Stimulated activated naive CD8-positive, alpha-beta T cell treated with anti-CD3 and anti-CD28 coated beads, Interleukin-15, Interleukin-2, amounts not matched to agents 100 U/mL and 50 U/mL, for 24 hours (primary cell): ENCODE measurements around the gene POGZ.
"Not testable (repeated sequence)": the region's sequence is repeated elsewhere in the genome, so short reads cannot be mapped to it uniquely, and the experiment has no call there.

Experiments used
- ATAC-seq: fragments of 150-1000 bp; cut with Tn5 transposase; one replicate; pipeline ENCODE4 v1.10.0; 2021
- DNase-seq: peaks from one replicate; pipeline ENCODE4 v3.0.0; 2021

Gene POGZ

GRCh38 chr1:151419819-151420218 is 39.5 kb downstream of the POGZ start:
- DNase-seq, result no peak
- no peak for ATAC-seq

- ATAC-seq (no peak), DNase-seq (no peak)
Measured at GRCh38 chr1:151418081-151418480, 41.2 kb downstream of the POGZ start.

- DNase-seq, result no peak
- ATAC-seq, result no peak
Measured at GRCh38 chr1:151416231-151416630, 43.1 kb downstream of the POGZ start.

- no peak for DNase-seq
- ATAC-seq, result no peak
Measured at GRCh38 chr1:151411884-151412283, 47.4 kb downstream of the POGZ start.

GRCh38 chr1:151408891-151409290 is 50.4 kb downstream of the POGZ start:
- DNase-seq (no peak), ATAC-seq (no peak)

- ATAC-seq (no peak), DNase-seq (no peak)
Measured at GRCh38 chr1:151407304-151407703, 52.0 kb downstream of the POGZ start.

GRCh38 chr1:151406176-151406575 is 53.1 kb downstream of the POGZ start:
- DNase-seq (no peak), ATAC-seq (no peak)

- ATAC-seq (no peak), DNase-seq (no peak)
Measured at GRCh38 chr1:151405187-151405951, 53.9 kb downstream of the POGZ start.

- DNase-seq, result no peak
- ATAC-seq, result no peak
Measured at GRCh38 chr1:151403612-151404011, 55.7 kb downstream of the POGZ start.

- ATAC-seq, result no peak
- DNase-seq, result no peak
Measured at GRCh38 chr1:151402764-151403163, 56.5 kb downstream of the POGZ start.

- DNase-seq (no peak), ATAC-seq (no peak)
Measured at GRCh38 chr1:151401860-151402259, 57.4 kb downstream of the POGZ start.

- DNase-seq (no peak), ATAC-seq (no peak)
Measured at GRCh38 chr1:151401125-151401788, 58.0 kb downstream of the POGZ start.

- peak; percentile 84 for ATAC-seq
- DNase-seq, result peak; percentile 76
Measured at GRCh38 chr1:151399324-151400171, 59.7 kb downstream of the POGZ start, which contains the start of gene PSMB4. PSMB4 (plus strand) TSS chr1:151399573; CDS start chr1:151399588, 15 bp downstream.

GRCh38 chr1:151396265-151396664 is 63.0 kb downstream of the POGZ start:
- not testable (repeated sequence) for DNase-seq, ATAC-seq

GRCh38 chr1:151393583-151393982 is 65.7 kb downstream of the POGZ start:
- ATAC-seq, result no peak
- DNase-seq, result no peak

GRCh38 chr1:151391079-151391563 is 68.2 kb downstream of the POGZ start:
- DNase-seq, result no peak

GRCh38 chr1:151390221-151391078 is 68.8 kb downstream of the POGZ start:
- not testable (repeated sequence) for DNase-seq, ATAC-seq

More at GRCh38 chr1:151391079-151391563, 68.2 kb downstream of the POGZ start:
- no peak for ATAC-seq

GRCh38 chr1:151386002-151386401 is 73.3 kb downstream of the POGZ start:
- no peak for ATAC-seq
- DNase-seq, result no peak

- ATAC-seq (no peak), DNase-seq (no peak)
Measured at GRCh38 chr1:151384584-151384983, 74.7 kb downstream of the POGZ start.

- ATAC-seq (no peak), DNase-seq (no peak)
Measured at GRCh38 chr1:151377150-151377884, 82.0 kb downstream of the POGZ start.

- ATAC-seq, result no peak
Measured at GRCh38 chr1:151373196-151373595, 86.1 kb downstream of the POGZ start.

More at GRCh38 chr1:151373196-151373595, 86.1 kb downstream of the POGZ start:
- DNase-seq, result no peak
